ENCODE data around the gene C20orf144.
A peak's percentile ranks its signal among the peaks of the same experiment; 100 is the strongest.

C20orf144 gene

GRCh38 chr20:33649201-33649681 is 12.9 kb upstream of the C20orf144 start:
- TF ChIP-seq POLR2AphosphoS5 (IDR thresholded peaks at IDR 0.05; ENCODE audit: low read depth, low read length) (no peak), TAF1 (IDR thresholded peaks at IDR 0.05; ENCODE audit: borderline replicate concordance, insufficient read depth, low read length) (no peak), FOXP2 (optimal IDR thresholded peaks at IDR 0.05; ENCODE audit: borderline replicate concordance, extremely low read depth, extremely low read length, insufficient read depth) (no peak), SIN3A (IDR thresholded peaks at IDR 0.05; ENCODE audit: borderline replicate concordance, insufficient read depth, low read length) (no peak), REST (IDR thresholded peaks at IDR 0.05; ENCODE audit: insufficient read depth in 1 of 2, low read depth in 2 of 2, low read length in 2 of 2) (no peak)

GRCh38 chr20:33650111-33650752 is 11.9 kb upstream of the C20orf144 start:
- TF ChIP-seq POLR2AphosphoS5 (IDR thresholded peaks at IDR 0.05; ENCODE audit: low read depth, low read length): no peak
- no peak for TF ChIP-seq SIN3A (IDR thresholded peaks at IDR 0.05; ENCODE audit: borderline replicate concordance, insufficient read depth, low read length)
- no peak for TF ChIP-seq REST (IDR thresholded peaks at IDR 0.05; ENCODE audit: insufficient read depth in 1 of 2, low read depth in 2 of 2, low read length in 2 of 2)
- no peak for TF ChIP-seq FOXP2 (optimal IDR thresholded peaks at IDR 0.05; ENCODE audit: borderline replicate concordance, extremely low read depth, extremely low read length, insufficient read depth)
- TF ChIP-seq TAF1 (IDR thresholded peaks at IDR 0.05; ENCODE audit: borderline replicate concordance, insufficient read depth, low read length): no peak

GRCh38 chr20:33650753-33651561 is 11.2 kb upstream of the C20orf144 start:
- TF ChIP-seq POLR2AphosphoS5 (IDR thresholded peaks at IDR 0.05; ENCODE audit: low read depth, low read length) (peak; percentile 11; the same call in 1 of the 2 replicates), FOXP2 (optimal IDR thresholded peaks at IDR 0.05; ENCODE audit: borderline replicate concordance, extremely low read depth, extremely low read length, insufficient read depth) (no peak), REST (IDR thresholded peaks at IDR 0.05; ENCODE audit: insufficient read depth in 1 of 2, low read depth in 2 of 2, low read length in 2 of 2) (no peak), TAF1 (IDR thresholded peaks at IDR 0.05; ENCODE audit: borderline replicate concordance, insufficient read depth, low read length) (no peak), SIN3A (IDR thresholded peaks at IDR 0.05; ENCODE audit: borderline replicate concordance, insufficient read depth, low read length) (no peak)

- no peak for TF ChIP-seq FOXP2 (optimal IDR thresholded peaks at IDR 0.05; ENCODE audit: borderline replicate concordance, extremely low read depth, extremely low read length, insufficient read depth)
- no peak for TF ChIP-seq TAF1 (IDR thresholded peaks at IDR 0.05; ENCODE audit: borderline replicate concordance, insufficient read depth, low read length)
- no peak; the same call in 1 of the 2 replicates for TF ChIP-seq POLR2AphosphoS5 (IDR thresholded peaks at IDR 0.05; ENCODE audit: low read depth, low read length)
- TF ChIP-seq REST (IDR thresholded peaks at IDR 0.05; ENCODE audit: insufficient read depth in 1 of 2, low read depth in 2 of 2, low read length in 2 of 2): no peak
- no peak for TF ChIP-seq SIN3A (IDR thresholded peaks at IDR 0.05; ENCODE audit: borderline replicate concordance, insufficient read depth, low read length)
Measured at GRCh38 chr20:33651562-33652048, 10.5 kb upstream of the C20orf144 start.

Measured in PFSK-1 (cell line).